ENCODE measurements around the gene TGFBR2.

Gene TGFBR2

DNA sequence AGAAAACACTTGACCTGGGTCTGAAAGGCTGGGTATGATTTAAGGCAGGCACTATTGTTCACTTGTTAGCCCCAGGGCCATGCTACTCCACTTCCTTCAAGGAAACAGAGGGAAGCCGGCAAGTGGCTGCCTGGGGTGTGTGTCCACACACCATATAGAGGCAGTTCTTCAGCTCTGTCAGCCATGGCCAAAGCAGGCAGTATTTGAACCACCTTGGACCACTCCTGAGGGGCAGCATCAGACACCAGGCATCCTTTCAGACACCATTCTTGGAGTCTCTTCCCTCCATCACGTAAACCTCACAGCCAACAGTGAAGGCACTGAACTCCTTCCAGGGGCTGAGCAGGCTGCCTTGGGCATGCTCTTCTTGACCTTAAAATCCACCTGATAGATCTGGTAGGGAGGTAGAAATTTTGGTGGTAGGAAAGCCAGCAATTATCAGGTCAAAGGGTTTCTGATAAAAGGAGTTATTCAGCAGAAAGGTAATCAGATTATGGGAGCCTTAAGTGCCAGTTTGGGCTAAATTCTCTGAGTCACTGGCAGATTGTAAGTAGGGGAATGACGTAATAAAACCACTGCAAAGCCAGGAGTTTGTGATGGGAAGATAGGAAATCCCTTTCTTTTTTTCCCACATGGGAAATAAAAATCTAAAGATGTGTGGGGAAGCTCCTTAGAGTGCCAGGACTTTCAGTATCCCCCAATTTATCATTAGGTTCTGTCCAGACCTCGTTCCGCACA, 20.2 kb downstream of the TGFBR2 start:
- no peak for DNase-seq (ENCODE audit: low spot score)
- in situ Hi-C loops (cut with MboI; ENCODE audit: low sequenced_read_pairs, unreplicated experiment) = no loop called here
- TF ChIP-seq, protein P1, sequence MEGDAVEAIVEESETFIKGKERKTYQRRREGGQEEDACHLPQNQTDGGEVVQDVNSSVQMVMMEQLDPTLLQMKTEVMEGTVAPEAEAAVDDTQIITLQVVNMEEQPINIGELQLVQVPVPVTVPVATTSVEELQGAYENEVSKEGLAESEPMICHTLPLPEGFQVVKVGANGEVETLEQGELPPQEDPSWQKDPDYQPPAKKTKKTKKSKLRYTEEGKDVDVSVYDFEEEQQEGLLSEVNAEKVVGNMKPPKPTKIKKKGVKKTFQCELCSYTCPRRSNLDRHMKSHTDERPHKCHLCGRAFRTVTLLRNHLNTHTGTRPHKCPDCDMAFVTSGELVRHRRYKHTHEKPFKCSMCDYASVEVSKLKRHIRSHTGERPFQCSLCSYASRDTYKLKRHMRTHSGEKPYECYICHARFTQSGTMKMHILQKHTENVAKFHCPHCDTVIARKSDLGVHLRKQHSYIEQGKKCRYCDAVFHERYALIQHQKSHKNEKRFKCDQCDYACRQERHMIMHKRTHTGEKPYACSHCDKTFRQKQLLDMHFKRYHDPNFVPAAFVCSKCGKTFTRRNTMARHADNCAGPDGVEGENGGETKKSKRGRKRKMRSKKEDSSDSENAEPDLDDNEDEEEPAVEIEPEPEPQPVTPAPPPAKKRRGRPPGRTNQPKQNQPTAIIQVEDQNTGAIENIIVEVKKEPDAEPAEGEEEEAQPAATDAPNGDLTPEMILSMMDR (IDR thresholded peaks at IDR 0.05; ENCODE audit: borderline replicate concordance, control extremely low read depth, extremely low read depth, insufficient read depth, missing control alignments) = no peak

DNA sequence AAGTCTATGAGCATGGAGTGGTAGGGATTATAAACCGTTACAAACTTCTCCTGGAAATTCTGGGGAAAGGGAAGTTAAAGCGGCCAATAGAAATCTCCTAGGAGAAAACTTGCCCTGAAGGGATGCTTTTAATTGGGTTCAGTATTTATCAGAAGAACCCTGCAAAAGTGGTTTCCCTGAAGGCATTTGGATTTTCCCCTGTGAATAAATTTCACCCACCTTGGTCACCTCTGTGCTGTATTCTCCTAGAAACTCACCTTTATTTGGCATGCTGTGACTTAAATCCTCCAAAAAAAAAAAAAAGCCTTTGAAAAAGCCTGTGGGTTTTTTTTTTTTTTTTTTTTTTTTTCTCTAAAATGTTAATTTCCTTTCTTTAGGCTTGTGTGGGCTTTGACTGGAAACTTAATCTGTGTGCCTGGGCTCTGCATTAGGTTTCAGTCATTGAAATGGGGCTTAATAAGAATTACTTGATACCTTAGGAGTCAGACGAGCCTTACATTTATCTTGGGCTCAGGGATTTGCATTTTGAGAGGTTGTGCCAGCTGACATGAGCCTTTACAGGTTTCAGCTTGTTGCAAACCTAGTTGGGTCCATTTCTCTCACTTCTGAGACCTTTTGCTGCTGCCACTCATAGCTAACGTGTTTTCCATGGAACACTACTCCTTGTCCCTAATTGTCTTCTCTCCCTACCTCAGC, 22.0 kb downstream of the TGFBR2 start:
- TF ChIP-seq, protein P1 (IDR thresholded peaks at IDR 0.05; ENCODE audit: borderline replicate concordance, control extremely low read depth, extremely low read depth, insufficient read depth, missing control alignments) = no peak
- no peak for DNase-seq (ENCODE audit: low spot score)
- in situ Hi-C loops (cut with MboI; ENCODE audit: low sequenced_read_pairs, unreplicated experiment) = no loop called here

DNA sequence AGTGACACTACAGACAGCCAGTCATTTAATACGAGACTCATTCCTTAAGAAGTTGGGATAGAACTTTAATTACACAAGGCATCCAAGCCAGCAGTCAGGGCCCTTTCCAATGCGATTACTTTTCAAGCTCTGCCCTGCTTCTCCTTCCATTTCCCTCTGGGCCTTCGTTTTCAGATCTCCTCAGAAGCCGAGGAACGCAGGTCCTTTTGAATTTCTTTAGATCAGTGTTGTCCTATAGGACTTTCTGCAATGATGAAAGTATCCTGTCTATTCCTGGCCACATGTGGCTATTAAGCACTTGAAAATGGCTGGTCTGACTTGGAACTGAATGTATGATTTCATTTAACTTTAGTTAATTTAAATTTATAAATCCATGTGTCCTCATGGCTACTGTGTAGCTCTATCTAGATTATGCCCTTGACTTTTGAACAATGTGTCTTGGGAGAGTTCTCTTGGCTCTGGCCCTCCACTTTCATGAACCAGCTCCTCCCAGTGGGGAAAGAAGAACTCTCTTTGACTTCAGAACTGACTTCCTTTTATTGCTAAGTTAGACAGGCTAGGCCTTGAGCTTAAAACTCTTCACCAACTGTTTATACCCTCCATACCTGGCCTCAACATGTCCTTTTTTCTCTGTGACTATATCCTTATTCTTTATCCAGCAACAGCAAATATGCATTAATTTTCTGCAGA, 22.6 kb downstream of the TGFBR2 start:
- DNase-seq (ENCODE audit: low spot score) = no peak
- TF ChIP-seq, protein P1 (IDR thresholded peaks at IDR 0.05; ENCODE audit: borderline replicate concordance, control extremely low read depth, extremely low read depth, insufficient read depth, missing control alignments) = no peak
- in situ Hi-C loops (cut with MboI; ENCODE audit: low sequenced_read_pairs, unreplicated experiment) = no loop called here

DNA sequence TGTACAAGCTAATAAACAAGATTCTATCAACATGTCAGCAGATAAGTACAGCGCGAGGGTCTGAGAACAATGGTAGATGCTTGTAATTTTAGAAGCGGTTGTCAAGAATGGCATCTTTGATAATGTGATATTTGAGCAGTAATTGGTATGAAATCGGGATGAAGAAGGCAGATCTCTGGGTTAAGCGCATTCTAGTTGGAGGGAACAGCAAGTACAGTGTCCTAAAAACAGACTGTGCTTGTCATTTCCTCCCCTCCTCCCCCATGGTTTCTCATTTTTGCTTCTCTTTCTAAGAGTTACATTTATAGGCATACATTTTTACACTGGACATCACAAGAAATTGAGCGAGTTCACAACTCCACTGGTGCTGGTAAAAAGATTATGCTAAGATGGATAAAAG, 23.3 kb downstream of the TGFBR2 start:
- no peak for DNase-seq (ENCODE audit: low spot score)
- TF ChIP-seq, protein P1 (IDR thresholded peaks at IDR 0.05; ENCODE audit: borderline replicate concordance, control extremely low read depth, extremely low read depth, insufficient read depth, missing control alignments) = no peak
- in situ Hi-C loops (cut with MboI; ENCODE audit: low sequenced_read_pairs, unreplicated experiment) = no loop called here

DNA sequence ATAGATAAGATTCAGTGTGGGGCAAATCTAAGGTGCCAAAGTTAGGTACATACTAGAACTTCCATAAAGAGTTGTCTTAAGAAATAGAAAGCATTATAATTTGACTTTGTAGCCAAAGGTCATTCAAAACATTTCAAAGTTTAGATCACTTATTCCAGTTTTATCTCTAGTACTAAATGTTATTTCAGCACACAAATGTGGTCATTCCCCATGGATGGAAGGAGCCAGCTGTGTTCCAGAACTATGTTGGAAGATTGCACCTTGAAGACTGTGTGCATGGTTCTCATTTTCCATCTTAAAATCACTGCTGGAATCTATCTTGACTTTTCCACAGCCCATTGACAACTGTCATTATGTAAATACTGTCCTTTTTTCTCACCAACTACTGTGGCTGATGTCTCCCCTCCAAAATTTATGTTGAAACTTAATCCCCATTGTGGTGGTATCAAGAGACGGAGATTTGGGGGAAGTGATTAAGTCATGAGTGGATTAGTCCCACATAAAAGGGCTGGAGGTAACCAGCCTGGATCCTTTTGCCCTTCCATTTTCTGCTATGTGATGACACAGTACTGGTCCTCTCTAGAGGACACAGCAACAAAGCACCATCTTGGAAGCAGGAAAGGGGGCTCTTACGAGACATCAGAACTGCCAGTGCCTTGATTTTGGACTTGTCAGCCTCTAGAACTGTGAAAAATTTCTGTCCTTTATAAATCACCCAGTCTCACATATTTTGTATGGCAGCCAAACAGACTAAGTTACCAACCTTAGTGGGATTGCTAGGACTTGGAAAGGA, 24.0 kb downstream of the TGFBR2 start:
- in situ Hi-C loops (cut with MboI; ENCODE audit: low sequenced_read_pairs, unreplicated experiment) = no loop called here
- TF ChIP-seq, protein P1 (IDR thresholded peaks at IDR 0.05; ENCODE audit: borderline replicate concordance, control extremely low read depth, extremely low read depth, insufficient read depth, missing control alignments) = no peak
- no peak for DNase-seq (ENCODE audit: low spot score)

Data from GM13976 (cell line).